OCI-LY7 (cell line): ENCODE data around the gene SCTR. TPM values are rescaled to one million over a fixed set of nuclear protein-coding genes. Genes with fewer than 3 reads are reported as not detected.

ENCODE experiments used
- BruUV-seq: library from RNA; stranded (reverse); fragments of 400-500 nt; replicated peaks from 2 replicates; lab custom pipeline; 2021; lab: Mats Ljungman, UMichigan
- CTCF ChIA-PET: fragments of 300-600 bp; sonication (Branson Sonifier 250); formaldehyde crosslinking; loops from one replicate; lab custom pipeline; 2022; ENCODE audit warnings: antibody characterized with exemption; ENCODE audit not compliant: unreplicated experiment; lab: Charles Lee
- POLR2A ChIA-PET: fragments of 300-600 bp; sonication (Branson Sonifier 250); formaldehyde crosslinking; loops from one replicate; lab custom pipeline; 2022; ENCODE audit warnings: antibody characterized with exemption; lab: Charles Lee
- DNase-seq: peaks from one replicate; pipeline ENCODE4 v3.0.0-alpha.2; 2015; ENCODE audit warnings: low spot score
- H2AFZ ChIP-seq: fragments of 200-600 bp; sonication (generic), shearing (Covaris generic); 2 replicates; pipeline ENCODE4 v1.6.1; 2014; ENCODE audit warnings: mild to moderate bottlenecking, antibody characterized with exemption, low read length, moderate library complexity
- H3K27ac ChIP-seq: fragments of 200-600 bp; sonication (generic); 2 replicates; pipeline ENCODE4 v1.5.1; 2014; ENCODE audit warnings: mixed run types, low read depth, mild to moderate bottlenecking, moderate library complexity, low read length, inconsistent platforms; ENCODE audit not compliant: poor library complexity, severe bottlenecking
- H3K36me3 ChIP-seq: fragments of 200-600 bp; sonication (generic); 2 replicates; pipeline ENCODE4 v1.6.1; 2014; ENCODE audit warnings: mild to moderate bottlenecking, antibody characterized with exemption, low read length, moderate library complexity, mixed read lengths; ENCODE audit not compliant: insufficient read depth
- H3K4me1 ChIP-seq: fragments of 200-600 bp; sonication (generic); 2 replicates; pipeline ENCODE4 v1.5.1; 2014; ENCODE audit warnings: mild to moderate bottlenecking, low read length; ENCODE audit not compliant: insufficient read depth, poor library complexity, severe bottlenecking
- H3K4me2 ChIP-seq: fragments of 200-600 bp; sonication (generic); 2 replicates; pipeline ENCODE4 v1.6.1; 2014; ENCODE audit warnings: mild to moderate bottlenecking, low read length
- H3K4me3 ChIP-seq: fragments of 200-600 bp; sonication (generic); 2 replicates; pipeline ENCODE4 v1.5.1; 2014; ENCODE audit warnings: mild to moderate bottlenecking, low read depth, low read length; ENCODE audit not compliant: poor library complexity, severe bottlenecking
- H3K79me2 ChIP-seq: fragments of 200-600 bp; sonication (generic); 2 replicates; pipeline ENCODE4 v1.6.1; 2016; ENCODE audit warnings: low read depth, mild to moderate bottlenecking, low read length, moderate library complexity, mixed read lengths; ENCODE audit not compliant: insufficient read depth
- H3K9me2 ChIP-seq: fragments of 200-600 bp; sonication (generic); 2 replicates; pipeline ENCODE4 v1.6.1; 2016; ENCODE audit warnings: mild to moderate bottlenecking, low read length, mixed read lengths; ENCODE audit not compliant: insufficient read depth
- H3K9me3 ChIP-seq: fragments of 200-600 bp; sonication (generic); 2 replicates; pipeline ENCODE4 v1.6.1; 2014; ENCODE audit warnings: mild to moderate bottlenecking, mixed run types, low read length, mixed read lengths
- H4K20me1 ChIP-seq: fragments of 200-600 bp; sonication (generic); 2 replicates; pipeline ENCODE4 v1.6.1; 2014; ENCODE audit warnings: mild to moderate bottlenecking, antibody characterized with exemption, low read length, moderate library complexity, mixed read lengths; ENCODE audit not compliant: insufficient read depth
- EZH2phosphoT487 ChIP-seq: fragments of 200-600 bp; sonication (generic); IDR thresholded peaks from 2 replicates; pipeline ENCODE4 v1.6.1; 2018; ENCODE audit warnings: low read depth, borderline replicate concordance, mild to moderate bottlenecking, mixed run types, antibody characterized with exemption, low read length, moderate library complexity, mixed read lengths
- intact Hi-C: fragments of 100-400 bp; cut with micrococcal nuclease; formaldehyde crosslinking; loops from one replicate; pipeline ENCODE4 v1.10.0; 2022; ENCODE audit not compliant: unreplicated experiment
- total RNA-seq, 2 experiments: library from RNA; depleted of rRNA in 1 of 2; stranded (reverse); fragments of >200 nt in 1 of 2; shearing (Covaris generic) in 1 of 2; gene quantifications; 2 replicates each; pipeline ENCODE4 v1.2.3, GENCODE V29; 2014 to 2022
- TF ChIP-seq, protein P1 (sequence below): fragments of 200-600 bp; sonication (generic); conservative IDR thresholded peaks from 2 replicates; pipeline ENCODE4 v1.5.1; 2014; ENCODE audit warnings: mild to moderate bottlenecking, antibody characterized with exemption, low read length, moderate library complexity, mixed read lengths

Gene SCTR
- total RNA-seq, 2 experiments from 2014 or later, result not detected

DNA sequence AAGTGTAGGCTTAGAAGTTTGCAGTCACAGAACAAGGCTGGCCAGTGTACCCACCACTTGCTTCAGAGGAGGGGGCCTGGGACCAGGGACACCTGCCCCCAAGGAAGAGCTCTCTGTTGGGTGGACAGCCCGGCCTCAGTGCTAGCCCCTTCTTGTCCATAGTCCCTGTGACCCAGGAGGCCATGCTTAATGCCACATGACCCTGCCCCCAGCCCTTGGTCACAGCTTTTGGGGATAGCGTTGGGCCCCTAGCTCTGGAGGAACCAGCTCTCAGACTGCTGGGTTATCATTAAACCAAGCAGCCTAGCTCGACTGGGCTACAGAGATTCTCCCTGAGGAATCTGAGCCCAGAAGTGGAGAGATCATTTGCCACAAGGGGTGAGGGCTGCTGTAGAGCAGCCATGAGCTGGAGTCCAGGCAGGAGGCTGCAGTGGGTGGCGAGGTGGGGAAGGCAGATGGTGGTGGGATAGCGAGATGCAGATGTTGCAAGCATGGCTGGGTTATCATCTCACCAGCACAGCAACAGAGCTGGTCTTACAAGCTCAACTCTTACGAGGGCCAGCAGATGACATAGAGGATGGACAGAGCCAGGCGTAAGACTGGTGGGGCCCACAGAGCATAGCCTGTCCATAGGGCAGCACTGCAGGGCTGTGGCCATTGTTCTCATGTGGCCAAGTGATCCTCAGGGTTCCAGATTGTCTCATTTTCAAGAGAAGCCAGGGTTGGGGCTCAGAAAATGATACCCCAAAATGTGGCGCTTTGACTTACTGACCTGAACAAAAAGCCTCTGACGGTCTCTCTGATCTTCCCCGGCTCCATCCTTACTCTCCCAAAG lies 99.8 kb downstream of the SCTR start:
- Histone ChIP-seq H2AFZ (no peak overlapping the region), H3K4me2 (no peak overlapping the region), H3K9me3 (0 out of 2 replicates have a peak, but pooled peaks cover 9% of the 10 kb centered on the region), H3K4me1 (no peaks in the 10 kb centered on the region), H3K4me3 (no peak overlapping the region), H3K27ac (no peak overlapping the region), H3K79me2 (no peaks in the 10 kb centered on the region), H3K36me3 (no peaks in the 10 kb centered on the region), H3K9me2 (no peaks in the 10 kb centered on the region), H4K20me1 (no peaks in the 10 kb centered on the region)
- no TSS peak for BruUV-seq
- POLR2A ChIA-PET, result no interaction called here
- intact Hi-C loops, result no loop called here
- TF ChIP-seq EZH2phosphoT487, result no peak
- TF ChIP-seq, protein P1, sequence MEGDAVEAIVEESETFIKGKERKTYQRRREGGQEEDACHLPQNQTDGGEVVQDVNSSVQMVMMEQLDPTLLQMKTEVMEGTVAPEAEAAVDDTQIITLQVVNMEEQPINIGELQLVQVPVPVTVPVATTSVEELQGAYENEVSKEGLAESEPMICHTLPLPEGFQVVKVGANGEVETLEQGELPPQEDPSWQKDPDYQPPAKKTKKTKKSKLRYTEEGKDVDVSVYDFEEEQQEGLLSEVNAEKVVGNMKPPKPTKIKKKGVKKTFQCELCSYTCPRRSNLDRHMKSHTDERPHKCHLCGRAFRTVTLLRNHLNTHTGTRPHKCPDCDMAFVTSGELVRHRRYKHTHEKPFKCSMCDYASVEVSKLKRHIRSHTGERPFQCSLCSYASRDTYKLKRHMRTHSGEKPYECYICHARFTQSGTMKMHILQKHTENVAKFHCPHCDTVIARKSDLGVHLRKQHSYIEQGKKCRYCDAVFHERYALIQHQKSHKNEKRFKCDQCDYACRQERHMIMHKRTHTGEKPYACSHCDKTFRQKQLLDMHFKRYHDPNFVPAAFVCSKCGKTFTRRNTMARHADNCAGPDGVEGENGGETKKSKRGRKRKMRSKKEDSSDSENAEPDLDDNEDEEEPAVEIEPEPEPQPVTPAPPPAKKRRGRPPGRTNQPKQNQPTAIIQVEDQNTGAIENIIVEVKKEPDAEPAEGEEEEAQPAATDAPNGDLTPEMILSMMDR, result no peak
- DNase-seq, result no peak
- CTCF ChIA-PET, result no interaction called here

DNA sequence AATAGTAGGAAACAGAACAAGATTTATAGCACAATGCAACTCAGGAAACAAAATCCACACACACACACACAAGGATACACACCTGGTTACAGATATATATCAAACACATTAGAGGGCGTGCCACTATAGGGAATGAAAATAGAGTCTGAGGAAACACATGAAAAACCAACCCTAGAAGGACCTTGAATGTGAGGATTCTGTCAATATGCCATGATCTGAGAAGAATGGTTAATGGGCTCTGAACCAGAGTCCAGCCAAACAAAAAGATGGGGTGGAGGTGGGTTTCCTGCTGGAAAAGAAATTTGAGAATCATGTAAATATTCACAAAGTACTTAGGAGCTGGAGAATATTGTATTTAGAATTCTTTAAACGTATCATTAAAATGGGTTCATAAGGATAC lies 100.5 kb downstream of the SCTR start:
- Histone ChIP-seq H3K36me3 (no peaks in the 10 kb centered on the region), H3K4me3 (no peak overlapping the region), H3K79me2 (no peaks in the 10 kb centered on the region), H3K4me1 (no peaks in the 10 kb centered on the region), H3K9me3 (0 out of 2 replicates have a peak, but pooled peaks cover 9% of the 10 kb centered on the region), H4K20me1 (no peaks in the 10 kb centered on the region), H3K27ac (no peak overlapping the region), H2AFZ (no peak overlapping the region), H3K9me2 (no peaks in the 10 kb centered on the region), H3K4me2 (no peak overlapping the region)
- no TSS peak for BruUV-seq
- ChIA-PET CTCF (no interaction called here), POLR2A (no interaction called here)
- no peak for TF ChIP-seq EZH2phosphoT487
- TF ChIP-seq, protein P1, result no peak
- DNase-seq, result no peak
- intact Hi-C loops, result no loop called here

DNA sequence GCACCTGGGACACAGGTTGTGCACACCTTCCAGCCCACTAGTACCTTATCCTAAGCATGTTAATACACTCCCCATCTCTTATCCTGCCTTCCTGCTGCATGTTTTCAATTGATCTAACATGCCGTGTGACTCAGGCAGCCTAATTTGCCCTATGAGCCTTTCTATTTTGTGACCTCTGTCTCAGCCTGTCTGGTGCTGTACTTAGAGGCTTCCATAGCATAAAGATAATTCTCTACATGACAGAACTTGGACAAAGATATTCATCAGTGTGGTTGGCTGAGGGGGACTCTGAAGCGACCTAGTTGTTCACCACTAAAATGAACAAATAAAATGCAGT lies 101.2 kb downstream of the SCTR start:
- Histone ChIP-seq H3K4me1 (no peaks in the 10 kb centered on the region), H4K20me1 (no peaks in the 10 kb centered on the region), H3K4me3 (no peak overlapping the region), H3K79me2 (no peaks in the 10 kb centered on the region), H2AFZ (no peak overlapping the region), H3K4me2 (no peak overlapping the region), H3K27ac (no peak overlapping the region), H3K9me2 (no peaks in the 10 kb centered on the region), H3K9me3 (0 out of 2 replicates have a peak, but pooled peaks cover 9% of the 10 kb centered on the region), H3K36me3 (no peaks in the 10 kb centered on the region)
- ChIA-PET CTCF (no interaction called here), POLR2A (no interaction called here)
- no peak for DNase-seq
- intact Hi-C loops, result no loop called here
- TF ChIP-seq EZH2phosphoT487, result no peak
- TF ChIP-seq, protein P1, result no peak
- BruUV-seq, result no TSS peak
